HEK293 (cell line): ENCODE results near the gene ARMH4.

Experiments
- CTCF ChIA-PET: fragments of 350-600 bp; formaldehyde crosslinking; extraction: SDS; loops from one replicate; lab custom pipeline; 2021; ENCODE audit warnings: antibody characterized with exemption; lab: Yijun Ruan, JAX
- POLR2A ChIA-PET: fragments of 300-600 bp; formaldehyde crosslinking; extraction: SDS; loops from one replicate; lab custom pipeline; 2020; ENCODE audit warnings: antibody characterized with exemption, inconsistent platforms; lab: Yijun Ruan, JAX
- H3K27ac ChIP-seq: fragments of 200-500 bp; sonication (Bioruptor generic); 2 replicates; pipeline ENCODE4 v1.5.1; 2014; ENCODE audit warnings: low read depth, low read length, control low read depth, inconsistent platforms; ENCODE audit errors: extremely low read depth
- H3K36me3 ChIP-seq, 2 experiments: fragments of 200-500 bp in 1 of 2; sonication (Bioruptor generic) in 1 of 2; 1 replicate in 1 of 2; 2 replicates in 1 of 2; pipeline ENCODE4 v1.5.1; 2014 to 2017; ENCODE audit warnings: inconsistent platforms in 2 of 2, low read length in 2 of 2; ENCODE audit not compliant: control insufficient read depth in 2 of 2, insufficient read depth in 1 of 2
- H3K4me1 ChIP-seq: fragments of 200-500 bp; sonication (Bioruptor generic); 2 replicates; pipeline ENCODE4 v1.5.1; 2014; ENCODE audit warnings: mild to moderate bottlenecking, low read length, inconsistent platforms; ENCODE audit not compliant: control insufficient read depth, insufficient read depth
- H3K4me3 ChIP-seq: 2 replicates; pipeline ENCODE4 v1.5.1; 2011; ENCODE audit warnings: low read depth, mild to moderate bottlenecking, control low read depth, low read length, moderate library complexity
- H3K9me3 ChIP-seq: fragments of 200-500 bp; sonication (Bioruptor generic); 2 replicates; pipeline ENCODE4 v1.5.1; 2014; ENCODE audit warnings: low read depth, low read length, inconsistent platforms; ENCODE audit not compliant: control insufficient read depth, insufficient read depth
- KLF1 ChIP-seq: fragments of 450-650 bp; formaldehyde crosslinking; IDR thresholded peaks from 2 replicates; pipeline ENCODE4 v1.5.1; 2016; ENCODE audit warnings: missing biosample characterization, missing genetic modification characterization
- REPIN1 ChIP-seq: fragments of 450-650 bp; formaldehyde crosslinking; IDR thresholded peaks from 2 replicates; pipeline ENCODE4 v1.5.1; 2017; ENCODE audit warnings: missing biosample characterization, missing genetic modification characterization, low read depth
- SCRT2 ChIP-seq: fragments of 450-650 bp; formaldehyde crosslinking; IDR thresholded peaks from 2 replicates; pipeline ENCODE4 v1.5.1; 2016; ENCODE audit warnings: missing biosample characterization, missing genetic modification characterization
- YY2 ChIP-seq: fragments of 450-650 bp; formaldehyde crosslinking; IDR thresholded peaks from 2 replicates; pipeline ENCODE4 v1.5.1; 2016; ENCODE audit warnings: missing biosample characterization, missing genetic modification characterization
- ZBTB20 ChIP-seq: fragments of 450-650 bp; formaldehyde crosslinking; IDR thresholded peaks from 2 replicates; pipeline ENCODE4 v1.5.1; 2016; ENCODE audit warnings: missing biosample characterization, missing genetic modification characterization
- ZNF140 ChIP-seq: fragments of 450-650 bp; formaldehyde crosslinking; IDR thresholded peaks from 2 replicates; pipeline ENCODE4 v1.5.1; 2016; ENCODE audit warnings: missing biosample characterization, missing genetic modification characterization
- ZNF146 ChIP-seq: fragments of 450-650 bp; formaldehyde crosslinking; IDR thresholded peaks from 2 replicates; pipeline ENCODE4 v1.5.1; 2016; ENCODE audit warnings: missing biosample characterization, missing genetic modification characterization
- ZNF16 ChIP-seq: fragments of 450-650 bp; formaldehyde crosslinking; IDR thresholded peaks from 2 replicates; pipeline ENCODE4 v1.5.1; 2016; ENCODE audit warnings: low read depth, missing biosample characterization, missing genetic modification characterization
- ZNF175 ChIP-seq: fragments of 450-650 bp; formaldehyde crosslinking; IDR thresholded peaks from 2 replicates; pipeline ENCODE4 v1.5.1; 2016; ENCODE audit warnings: missing biosample characterization, missing genetic modification characterization
- ZNF335 ChIP-seq: fragments of 450-650 bp; formaldehyde crosslinking; conservative IDR thresholded peaks from 2 replicates; pipeline ENCODE4 v1.5.1; 2016; ENCODE audit warnings: missing biosample characterization, missing genetic modification characterization
- ZNF354C ChIP-seq: fragments of 450-650 bp; formaldehyde crosslinking; IDR thresholded peaks from 2 replicates; pipeline ENCODE4 v1.5.1; 2016; ENCODE audit warnings: missing biosample characterization, missing genetic modification characterization, low read depth, borderline replicate concordance
- ZNF530 ChIP-seq: fragments of 450-650 bp; formaldehyde crosslinking; IDR thresholded peaks from 2 replicates; pipeline ENCODE4 v1.5.1; 2016; ENCODE audit warnings: low read depth, missing biosample characterization, missing genetic modification characterization
- ZNF548 ChIP-seq: fragments of 450-650 bp; formaldehyde crosslinking; IDR thresholded peaks from 2 replicates; pipeline ENCODE4 v1.5.1; 2016; ENCODE audit warnings: missing biosample characterization, missing genetic modification characterization
- ZNF561 ChIP-seq: fragments of 450-650 bp; IDR thresholded peaks from 2 replicates; pipeline ENCODE4 v1.5.1; 2018; ENCODE audit warnings: missing biosample characterization, missing genetic modification characterization, borderline replicate concordance
- ZNF776 ChIP-seq: fragments of 450-650 bp; formaldehyde crosslinking; IDR thresholded peaks from 2 replicates; pipeline ENCODE4 v1.5.0; 2017; ENCODE audit warnings: missing biosample characterization, missing genetic modification characterization, borderline replicate concordance
- ZNF791 ChIP-seq: fragments of 450-650 bp; formaldehyde crosslinking; IDR thresholded peaks from 2 replicates; pipeline ENCODE4 v1.5.1; 2016; ENCODE audit warnings: missing biosample characterization, missing genetic modification characterization
- ZNF837 ChIP-seq: fragments of 450-650 bp; formaldehyde crosslinking; IDR thresholded peaks from 2 replicates; pipeline ENCODE4 v1.5.1; 2016; ENCODE audit warnings: missing biosample characterization, missing genetic modification characterization
- TF ChIP-seq, protein P1 (sequence below): fragments of 450-650 bp; formaldehyde crosslinking; IDR thresholded peaks from 2 replicates; pipeline ENCODE4 v1.5.1; 2016; ENCODE audit warnings: missing biosample characterization, missing genetic modification characterization
- TF ChIP-seq, protein P2 (sequence below): fragments of 450-650 bp; formaldehyde crosslinking; IDR thresholded peaks from 2 replicates; pipeline ENCODE4 v1.5.1; 2016; ENCODE audit warnings: missing biosample characterization, missing genetic modification characterization
- TF ChIP-seq, protein P3 (sequence below): fragments of 450-650 bp; formaldehyde crosslinking; IDR thresholded peaks from 2 replicates; pipeline ENCODE4 v1.5.1; 2016; ENCODE audit warnings: missing biosample characterization, missing genetic modification characterization
- TF ChIP-seq, protein P4 (sequence below): fragments of 450-650 bp; formaldehyde crosslinking; IDR thresholded peaks from 2 replicates; pipeline ENCODE4 v1.5.1; 2017; ENCODE audit warnings: missing biosample characterization, missing genetic modification characterization
- TF ChIP-seq, protein P5 (sequence below): fragments of 450-650 bp; formaldehyde crosslinking; IDR thresholded peaks from 2 replicates; pipeline ENCODE4 v1.5.1; 2016; ENCODE audit warnings: missing biosample characterization, missing genetic modification characterization
- TF ChIP-seq, protein P6 (sequence below): fragments of 450-650 bp; formaldehyde crosslinking; IDR thresholded peaks from 2 replicates; pipeline ENCODE4 v1.5.1; 2016; ENCODE audit warnings: missing biosample characterization, missing genetic modification characterization

The ARMH4 gene

DNA sequence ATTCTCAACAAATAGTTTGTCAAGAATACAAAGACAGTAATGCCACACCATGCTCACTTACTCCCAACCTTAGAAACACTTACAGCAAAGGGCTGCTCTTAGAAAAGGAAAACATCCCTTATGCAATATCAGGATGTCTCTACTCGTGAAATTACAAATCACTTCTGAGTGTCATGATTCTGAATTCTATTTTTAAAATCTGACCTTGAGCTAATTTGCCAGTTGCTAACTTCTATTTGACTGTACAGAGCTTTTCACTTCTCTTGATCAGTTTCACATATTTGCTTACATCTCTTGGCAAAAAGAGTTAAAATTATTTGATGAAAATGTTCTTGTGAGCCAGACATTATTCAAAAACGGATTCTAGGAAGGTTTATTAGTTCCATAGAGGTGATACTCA lies 149.4 kb downstream of the ARMH4 start:
- no peaks in the 10 kb centered on the region for H3K9me3 ChIP-seq
- H3K4me1 ChIP-seq, result no peaks in the 10 kb centered on the region
- H3K27ac ChIP-seq, result no peak overlapping the region
- ChIA-PET POLR2A (no interaction called here), CTCF (no interaction called here)
- H3K4me3 ChIP-seq, result no peak overlapping the region
- no peaks in the 10 kb centered on the region for H3K36me3 ChIP-seq
- no peak for TF ChIP-seq KLF1 (tag by site-specific recombination)
- no peak for TF ChIP-seq ZNF335 (tag by site-specific recombination)
- no peak for TF ChIP-seq ZNF530 (tag by site-specific recombination)
- TF ChIP-seq ZNF146 (tag by site-specific recombination), result no peak
- TF ChIP-seq REPIN1 (tag by site-specific recombination), result no peak
- TF ChIP-seq ZNF837 (tag by site-specific recombination), result no peak
- no peak for TF ChIP-seq ZNF175 (tag by site-specific recombination)
- TF ChIP-seq, protein P1, sequence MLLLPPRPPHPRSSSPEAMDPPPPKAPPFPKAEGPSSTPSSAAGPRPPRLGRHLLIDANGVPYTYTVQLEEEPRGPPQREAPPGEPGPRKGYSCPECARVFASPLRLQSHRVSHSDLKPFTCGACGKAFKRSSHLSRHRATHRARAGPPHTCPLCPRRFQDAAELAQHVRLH (tag by site-specific recombination), result no peak
- no peak for TF ChIP-seq ZNF16 (tag by site-specific recombination)
- TF ChIP-seq, protein P2, sequence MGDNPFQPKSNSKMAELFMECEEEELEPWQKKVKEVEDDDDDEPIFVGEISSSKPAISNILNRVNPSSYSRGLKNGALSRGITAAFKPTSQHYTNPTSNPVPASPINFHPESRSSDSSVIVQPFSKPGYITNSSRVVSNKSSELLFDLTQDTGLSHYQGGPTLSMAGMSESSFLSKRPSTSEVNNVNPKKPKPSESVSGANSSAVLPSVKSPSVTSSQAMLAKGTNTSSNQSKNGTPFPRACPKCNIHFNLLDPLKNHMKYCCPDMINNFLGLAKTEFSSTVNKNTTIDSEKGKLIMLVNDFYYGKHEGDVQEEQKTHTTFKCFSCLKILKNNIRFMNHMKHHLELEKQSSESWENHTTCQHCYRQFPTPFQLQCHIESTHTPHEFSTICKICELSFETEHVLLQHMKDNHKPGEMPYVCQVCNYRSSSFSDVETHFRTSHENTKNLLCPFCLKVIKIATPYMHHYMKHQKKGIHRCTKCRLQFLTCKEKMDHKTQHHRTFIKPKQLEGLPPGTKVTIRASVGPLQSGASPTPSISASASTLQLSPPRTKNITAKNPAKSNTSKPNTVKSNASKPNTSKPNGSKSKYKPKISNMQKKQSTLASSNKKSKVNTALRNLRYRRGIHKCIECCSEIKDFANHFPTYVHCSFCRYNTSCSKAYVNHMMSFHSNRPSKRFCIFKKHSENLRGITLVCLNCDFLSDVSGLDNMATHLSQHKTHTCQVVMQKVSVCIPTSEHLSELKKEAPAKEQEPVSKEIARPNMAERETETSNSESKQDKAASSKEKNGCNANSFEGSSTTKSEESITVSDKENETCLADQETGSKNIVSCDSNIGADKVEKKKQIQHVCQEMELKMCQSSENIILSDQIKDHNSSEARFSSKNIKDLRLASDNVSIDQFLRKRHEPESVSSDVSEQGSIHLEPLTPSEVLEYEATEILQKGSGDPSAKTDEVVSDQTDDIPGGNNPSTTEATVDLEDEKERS (tag by site-specific recombination), result no peak
- no peak for TF ChIP-seq ZNF791 (tag by site-specific recombination)
- TF ChIP-seq, protein P3, sequence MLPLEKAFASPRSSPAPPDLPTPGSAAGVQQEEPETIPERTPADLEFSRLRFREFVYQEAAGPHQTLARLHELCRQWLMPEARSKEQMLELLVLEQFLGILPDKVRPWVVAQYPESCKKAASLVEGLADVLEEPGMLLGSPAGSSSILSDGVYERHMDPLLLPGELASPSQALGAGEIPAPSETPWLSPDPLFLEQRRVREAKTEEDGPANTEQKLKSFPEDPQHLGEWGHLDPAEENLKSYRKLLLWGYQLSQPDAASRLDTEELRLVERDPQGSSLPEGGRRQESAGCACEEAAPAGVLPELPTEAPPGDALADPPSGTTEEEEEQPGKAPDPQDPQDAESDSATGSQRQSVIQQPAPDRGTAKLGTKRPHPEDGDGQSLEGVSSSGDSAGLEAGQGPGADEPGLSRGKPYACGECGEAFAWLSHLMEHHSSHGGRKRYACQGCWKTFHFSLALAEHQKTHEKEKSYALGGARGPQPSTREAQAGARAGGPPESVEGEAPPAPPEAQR (tag by site-specific recombination), result no peak
- no peak for TF ChIP-seq ZNF561 (tag by site-specific recombination)
- no peak for TF ChIP-seq SCRT2 (tag by site-specific recombination)

DNA sequence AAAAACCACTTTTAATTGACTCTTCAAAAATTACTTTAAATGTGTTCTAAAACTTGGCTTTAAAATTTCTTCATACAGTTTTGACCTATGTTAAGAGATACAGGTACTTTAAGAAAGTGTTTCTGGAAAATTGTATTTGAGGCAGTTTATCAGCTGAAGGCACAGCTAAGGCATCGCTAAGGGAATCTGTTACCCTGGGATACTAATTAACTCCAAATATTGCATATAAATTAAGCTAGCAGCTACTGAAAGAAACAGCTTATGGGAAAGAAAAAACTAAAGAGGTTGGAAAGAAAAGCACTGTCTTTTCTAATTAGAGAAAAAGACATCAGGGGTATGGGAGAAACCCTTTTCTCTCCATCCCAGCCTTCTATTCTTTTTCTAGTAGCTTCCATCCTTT lies 152.0 kb downstream of the ARMH4 start:
- H3K4me1 ChIP-seq, result no peaks in the 10 kb centered on the region
- ChIA-PET CTCF (no interaction called here), POLR2A (no interaction called here)
- H3K9me3 ChIP-seq, result no peaks in the 10 kb centered on the region
- H3K36me3 ChIP-seq, result no peaks in the 10 kb centered on the region
- H3K27ac ChIP-seq, result no peak overlapping the region
- no peak overlapping the region for H3K4me3 ChIP-seq
- TF ChIP-seq ZNF548 (tag by site-specific recombination) (no peak), ZNF354C (tag by site-specific recombination) (no peak), ZNF561 (tag by site-specific recombination) (no peak), ZNF140 (tag by site-specific recombination) (no peak), ZBTB20 (no peak), ZNF776 (tag by site-specific recombination) (no peak), YY2 (tag by site-specific recombination) (no peak)
- TF ChIP-seq, protein P4, sequence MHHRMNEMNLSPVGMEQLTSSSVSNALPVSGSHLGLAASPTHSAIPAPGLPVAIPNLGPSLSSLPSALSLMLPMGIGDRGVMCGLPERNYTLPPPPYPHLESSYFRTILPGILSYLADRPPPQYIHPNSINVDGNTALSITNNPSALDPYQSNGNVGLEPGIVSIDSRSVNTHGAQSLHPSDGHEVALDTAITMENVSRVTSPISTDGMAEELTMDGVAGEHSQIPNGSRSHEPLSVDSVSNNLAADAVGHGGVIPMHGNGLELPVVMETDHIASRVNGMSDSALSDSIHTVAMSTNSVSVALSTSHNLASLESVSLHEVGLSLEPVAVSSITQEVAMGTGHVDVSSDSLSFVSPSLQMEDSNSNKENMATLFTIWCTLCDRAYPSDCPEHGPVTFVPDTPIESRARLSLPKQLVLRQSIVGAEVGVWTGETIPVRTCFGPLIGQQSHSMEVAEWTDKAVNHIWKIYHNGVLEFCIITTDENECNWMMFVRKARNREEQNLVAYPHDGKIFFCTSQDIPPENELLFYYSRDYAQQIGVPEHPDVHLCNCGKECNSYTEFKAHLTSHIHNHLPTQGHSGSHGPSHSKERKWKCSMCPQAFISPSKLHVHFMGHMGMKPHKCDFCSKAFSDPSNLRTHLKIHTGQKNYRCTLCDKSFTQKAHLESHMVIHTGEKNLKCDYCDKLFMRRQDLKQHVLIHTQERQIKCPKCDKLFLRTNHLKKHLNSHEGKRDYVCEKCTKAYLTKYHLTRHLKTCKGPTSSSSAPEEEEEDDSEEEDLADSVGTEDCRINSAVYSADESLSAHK, result no peak
- TF ChIP-seq, protein P5, sequence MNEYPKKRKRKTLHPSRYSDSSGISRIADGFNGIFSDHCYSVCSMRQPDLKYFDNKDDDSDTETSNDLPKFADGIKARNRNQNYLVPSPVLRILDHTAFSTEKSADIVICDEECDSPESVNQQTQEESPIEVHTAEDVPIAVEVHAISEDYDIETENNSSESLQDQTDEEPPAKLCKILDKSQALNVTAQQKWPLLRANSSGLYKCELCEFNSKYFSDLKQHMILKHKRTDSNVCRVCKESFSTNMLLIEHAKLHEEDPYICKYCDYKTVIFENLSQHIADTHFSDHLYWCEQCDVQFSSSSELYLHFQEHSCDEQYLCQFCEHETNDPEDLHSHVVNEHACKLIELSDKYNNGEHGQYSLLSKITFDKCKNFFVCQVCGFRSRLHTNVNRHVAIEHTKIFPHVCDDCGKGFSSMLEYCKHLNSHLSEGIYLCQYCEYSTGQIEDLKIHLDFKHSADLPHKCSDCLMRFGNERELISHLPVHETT, result no peak
- TF ChIP-seq, protein P6, sequence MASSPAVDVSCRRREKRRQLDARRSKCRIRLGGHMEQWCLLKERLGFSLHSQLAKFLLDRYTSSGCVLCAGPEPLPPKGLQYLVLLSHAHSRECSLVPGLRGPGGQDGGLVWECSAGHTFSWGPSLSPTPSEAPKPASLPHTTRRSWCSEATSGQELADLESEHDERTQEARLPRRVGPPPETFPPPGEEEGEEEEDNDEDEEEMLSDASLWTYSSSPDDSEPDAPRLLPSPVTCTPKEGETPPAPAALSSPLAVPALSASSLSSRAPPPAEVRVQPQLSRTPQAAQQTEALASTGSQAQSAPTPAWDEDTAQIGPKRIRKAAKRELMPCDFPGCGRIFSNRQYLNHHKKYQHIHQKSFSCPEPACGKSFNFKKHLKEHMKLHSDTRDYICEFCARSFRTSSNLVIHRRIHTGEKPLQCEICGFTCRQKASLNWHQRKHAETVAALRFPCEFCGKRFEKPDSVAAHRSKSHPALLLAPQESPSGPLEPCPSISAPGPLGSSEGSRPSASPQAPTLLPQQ, result no peak
